ENCODE results near the gene RASGRP1. TPM values are rescaled to one million over a fixed set of nuclear protein-coding genes. Genes with fewer than 3 reads are reported as not detected.

Gene RASGRP1
- total and polyA plus RNA-seq, 7 donors, result 0.33 to 3.6 (median 0.71) TPM; not detected in 2

DNA sequence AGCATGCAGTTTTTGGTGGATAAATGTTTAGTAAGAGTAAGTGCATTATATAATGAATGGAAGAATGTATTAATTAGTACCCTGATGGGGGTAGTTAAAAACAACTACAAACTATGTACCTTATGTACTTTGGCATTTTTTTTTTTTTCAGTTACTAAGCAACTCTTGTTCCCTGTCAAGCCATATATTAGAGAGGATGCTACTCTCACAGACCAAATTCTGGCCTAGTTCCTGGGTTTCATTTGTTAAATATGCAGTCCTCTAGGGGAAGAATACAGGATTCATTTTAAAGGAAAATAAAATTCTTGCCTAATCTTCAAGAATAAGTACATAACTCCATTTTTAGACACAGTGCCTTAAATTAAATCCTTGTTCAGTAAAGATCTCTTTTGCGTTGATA lies 93.8 kb downstream of the RASGRP1 start:
- TF ChIP-seq, protein P1, sequence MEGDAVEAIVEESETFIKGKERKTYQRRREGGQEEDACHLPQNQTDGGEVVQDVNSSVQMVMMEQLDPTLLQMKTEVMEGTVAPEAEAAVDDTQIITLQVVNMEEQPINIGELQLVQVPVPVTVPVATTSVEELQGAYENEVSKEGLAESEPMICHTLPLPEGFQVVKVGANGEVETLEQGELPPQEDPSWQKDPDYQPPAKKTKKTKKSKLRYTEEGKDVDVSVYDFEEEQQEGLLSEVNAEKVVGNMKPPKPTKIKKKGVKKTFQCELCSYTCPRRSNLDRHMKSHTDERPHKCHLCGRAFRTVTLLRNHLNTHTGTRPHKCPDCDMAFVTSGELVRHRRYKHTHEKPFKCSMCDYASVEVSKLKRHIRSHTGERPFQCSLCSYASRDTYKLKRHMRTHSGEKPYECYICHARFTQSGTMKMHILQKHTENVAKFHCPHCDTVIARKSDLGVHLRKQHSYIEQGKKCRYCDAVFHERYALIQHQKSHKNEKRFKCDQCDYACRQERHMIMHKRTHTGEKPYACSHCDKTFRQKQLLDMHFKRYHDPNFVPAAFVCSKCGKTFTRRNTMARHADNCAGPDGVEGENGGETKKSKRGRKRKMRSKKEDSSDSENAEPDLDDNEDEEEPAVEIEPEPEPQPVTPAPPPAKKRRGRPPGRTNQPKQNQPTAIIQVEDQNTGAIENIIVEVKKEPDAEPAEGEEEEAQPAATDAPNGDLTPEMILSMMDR (IDR thresholded peaks at IDR 0.05), result no peak
- no peak for TF ChIP-seq EP300 (IDR thresholded peaks at IDR 0.05)
- TF ChIP-seq POLR2A (IDR thresholded peaks at IDR 0.05), result no peak
- no peak for TF ChIP-seq POLR2AphosphoS5 (IDR thresholded peaks at IDR 0.05)
- intact Hi-C loops (cut with DNase I), result no loop called here

DNA sequence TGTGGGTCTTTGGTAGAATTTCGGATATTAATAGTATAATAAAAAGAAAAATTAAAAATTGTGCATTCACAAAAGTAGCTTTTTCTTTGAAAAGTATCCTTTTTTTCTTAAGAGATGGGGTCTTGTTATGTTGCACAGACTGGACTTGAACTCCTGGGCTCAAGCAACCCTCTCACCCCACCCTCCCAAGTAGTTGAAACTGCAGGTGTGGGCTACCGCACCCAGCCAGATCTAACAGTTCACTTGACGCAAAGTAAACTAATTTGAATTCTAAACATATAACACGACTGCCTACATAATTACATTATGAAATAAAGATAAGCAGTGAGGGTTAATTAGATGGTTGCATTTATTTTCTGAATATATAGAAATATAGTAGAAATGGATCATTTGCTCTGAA lies 99.9 kb downstream of the RASGRP1 start:
- Histone ChIP-seq H3K36me3 (peaks cover 0 to 7% (median 0%) of the 10 kb centered on the region in 4 donors), H3K4me1 (peaks cover 0 to 4% (median 0%) of the 10 kb centered on the region in 4 donors), H3K9me3 (no peaks in the 10 kb centered on the region), H3K27ac (no peak overlapping the region), H3K4me3 (no peak overlapping the region), H3K27me3 (no peaks in the 10 kb centered on the region)
- DNase-seq, result no peak
- 36 to 57% methylated on average over 4 of the region's 4 CpGs for WGBS, 2 donors
- TF ChIP-seq EP300 (IDR thresholded peaks at IDR 0.05) (no peak), POLR2AphosphoS5 (IDR thresholded peaks at IDR 0.05) (no peak), POLR2A (IDR thresholded peaks at IDR 0.05) (no peak)
- TF ChIP-seq, protein P1 (IDR thresholded peaks at IDR 0.05), result no peak
- intact Hi-C loops (cut with DNase I), result no loop called here

More for the DNA sequence above, 93.8 kb downstream of the RASGRP1 start:
- Histone ChIP-seq H3K9me3 (no peaks in the 10 kb centered on the region), H3K36me3 (peaks cover 0 to 58% (median 10%) of the 10 kb centered on the region in 4 donors), H3K4me1 (no peaks in the 10 kb centered on the region), H3K27ac (no peak overlapping the region), H3K27me3 (no peaks in the 10 kb centered on the region), H3K4me3 (no peak overlapping the region)
- WGBS, 2 donors, result 92 to 93% methylated on average over 1 of the region's 1 CpG
- no peak for DNase-seq

DNA sequence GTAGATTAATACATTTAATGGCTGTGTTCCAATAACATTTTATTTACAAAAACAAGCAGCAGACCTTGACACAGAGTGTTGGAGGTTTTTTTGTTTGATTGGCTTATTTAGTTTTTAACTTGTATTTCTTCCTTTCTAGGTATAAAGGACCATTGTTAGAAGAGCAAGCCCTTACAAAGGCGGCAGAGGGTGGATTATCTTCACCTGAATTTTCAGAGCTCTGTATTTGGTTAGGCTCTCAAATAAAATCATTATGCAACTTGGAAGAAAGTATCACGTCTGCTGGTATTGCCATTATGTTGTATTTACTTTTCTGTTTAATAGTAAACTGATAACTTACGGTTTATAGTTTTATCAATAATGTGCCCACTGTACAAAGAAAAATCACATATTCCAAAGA lies 100.7 kb downstream of the RASGRP1 start:
- TF ChIP-seq POLR2AphosphoS5 (IDR thresholded peaks at IDR 0.05) (no peak), EP300 (IDR thresholded peaks at IDR 0.05) (no peak), POLR2A (IDR thresholded peaks at IDR 0.05) (no peak)
- TF ChIP-seq, protein P1 (IDR thresholded peaks at IDR 0.05), result no peak
- no peak for DNase-seq
- Histone ChIP-seq H3K4me3 (no peak overlapping the region), H3K27ac (no peak overlapping the region), H3K27me3 (no peaks in the 10 kb centered on the region), H3K36me3 (peaks cover 0 to 6% (median 0%) of the 10 kb centered on the region in 4 donors), H3K4me1 (peaks cover 0 to 4% (median 0%) of the 10 kb centered on the region in 4 donors), H3K9me3 (no peaks in the 10 kb centered on the region)
- WGBS, 2 donors, result 21 to 69% methylated on average over 3 of the region's 3 CpGs
- intact Hi-C loops (cut with DNase I), result no loop called here

DNA sequence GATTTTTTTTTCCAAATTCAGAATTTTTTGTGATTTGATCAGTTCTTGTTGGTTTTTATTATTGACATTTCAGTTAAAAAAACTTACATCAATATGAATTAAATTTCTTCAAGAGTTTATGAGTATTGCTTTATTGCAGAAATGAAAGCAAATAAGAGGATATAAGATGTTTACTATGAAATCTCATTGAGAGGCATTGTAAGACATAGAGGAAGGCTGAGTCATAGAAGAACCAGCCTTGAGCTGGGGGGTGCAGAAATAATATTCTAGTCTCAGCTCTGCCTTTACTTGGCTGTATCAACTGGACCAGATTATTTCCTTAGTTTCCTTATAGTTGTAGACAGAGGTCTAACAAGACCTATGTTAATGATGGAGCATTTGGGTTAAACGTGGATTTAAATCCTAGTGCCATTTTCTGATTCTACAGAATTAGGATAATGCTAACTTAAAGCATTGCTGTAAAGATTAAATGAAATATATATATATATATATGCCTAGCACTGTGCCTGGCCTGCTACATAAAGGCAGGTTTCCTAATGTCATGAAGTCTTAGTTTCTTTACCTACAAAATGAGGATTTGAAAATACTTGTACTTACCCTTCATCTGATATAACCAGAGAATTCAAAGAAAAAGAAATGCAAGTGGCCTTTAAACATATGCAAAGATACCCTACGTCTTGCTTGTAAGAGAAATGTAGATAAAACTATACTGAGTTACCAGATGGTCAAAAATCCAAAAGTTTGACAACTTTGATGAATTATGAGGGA lies 103.4 kb downstream of the RASGRP1 start:
- H3K27ac ChIP-seq, result no peak overlapping the region
- 65 to 80% methylated on average over 2 of the region's 2 CpGs for WGBS, 2 donors
- intact Hi-C loops (cut with DNase I), result no loop called here
- DNase-seq, result no peak
- H3K9me3 ChIP-seq, result no peaks in the 10 kb centered on the region
- TF ChIP-seq POLR2AphosphoS5 (IDR thresholded peaks at IDR 0.05), result no peak
- TF ChIP-seq EP300 (IDR thresholded peaks at IDR 0.05), result no peak
- no peak for TF ChIP-seq POLR2A (IDR thresholded peaks at IDR 0.05)
- TF ChIP-seq, protein P1 (IDR thresholded peaks at IDR 0.05), result no peak
- no peaks in the 10 kb centered on the region for H3K27me3 ChIP-seq
- H3K4me1 ChIP-seq, result peaks cover 0 to 4% (median 2%) of the 10 kb centered on the region in 4 donors
- H3K4me3 ChIP-seq, result no peak overlapping the region
- H3K36me3 ChIP-seq, result no peaks in the 10 kb centered on the region
